HepG2 (cell line): ENCODE measurements around the gene CIDEA.

Experiments
- KDM5A ChIP-seq: fragments of 200-600 bp; sonication (generic); IDR thresholded peaks from 2 replicates; pipeline ENCODE4 v1.7.0; 2018; ENCODE audit warnings: antibody characterized with exemption, mild to moderate bottlenecking, low read length, borderline replicate concordance
- ZNF280B ChIP-seq: sonication (generic); formaldehyde crosslinking; IDR thresholded peaks from 2 replicates; pipeline ENCODE4 v1.5.0; 2020; ENCODE audit warnings: missing genetic modification reagents, mild to moderate bottlenecking, borderline replicate concordance

GRCh38 chr18:12239431-12239830 is 14.7 kb upstream of the CIDEA start:
- TF ChIP-seq ZNF280B (CRISPR knock-in tag) = no peak
- no peak for TF ChIP-seq KDM5A
